HG03439 (cell line): ENCODE measurements around the gene C5orf24.
A peak's percentile ranks its signal among the peaks of the same experiment; 100 is the strongest.
"Not testable (repeated sequence)": the region's sequence is repeated elsewhere in the genome, so short reads cannot be mapped to it uniquely, and the experiment has no call there.

Experiments
- ATAC-seq: cut with Tn5 transposase; IDR thresholded peaks from one replicate; pipeline ENCODE4 v1.9.1; 2021; ENCODE audit warnings: mild to moderate bottlenecking, moderate library complexity; ENCODE audit not compliant: unreplicated experiment

C5orf24 gene

DNA sequence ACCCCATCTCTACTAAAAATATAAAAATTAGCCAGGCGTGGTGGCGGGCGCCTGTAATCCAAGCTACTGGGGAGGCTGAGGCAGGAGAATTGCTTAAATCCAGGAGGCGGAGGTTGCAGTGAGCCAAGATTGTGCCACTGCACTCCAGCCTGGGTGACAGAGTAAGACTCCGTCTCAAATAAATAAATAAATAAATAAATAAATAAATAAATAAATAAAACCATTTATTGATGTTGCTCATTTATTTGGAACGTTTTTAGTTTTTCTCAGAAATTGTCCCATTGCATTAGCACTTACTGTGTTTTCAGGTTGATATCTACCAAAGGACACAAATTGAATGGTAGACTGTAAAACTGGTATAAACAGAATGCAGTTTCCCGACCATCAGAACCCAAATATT, 10.7 kb downstream of the C5orf24 start:
- not testable (repeated sequence) for ATAC-seq

GRCh38 chr5:134857401-134857800, 11.6 kb downstream of the C5orf24 start:
- no peak for ATAC-seq

DNA sequence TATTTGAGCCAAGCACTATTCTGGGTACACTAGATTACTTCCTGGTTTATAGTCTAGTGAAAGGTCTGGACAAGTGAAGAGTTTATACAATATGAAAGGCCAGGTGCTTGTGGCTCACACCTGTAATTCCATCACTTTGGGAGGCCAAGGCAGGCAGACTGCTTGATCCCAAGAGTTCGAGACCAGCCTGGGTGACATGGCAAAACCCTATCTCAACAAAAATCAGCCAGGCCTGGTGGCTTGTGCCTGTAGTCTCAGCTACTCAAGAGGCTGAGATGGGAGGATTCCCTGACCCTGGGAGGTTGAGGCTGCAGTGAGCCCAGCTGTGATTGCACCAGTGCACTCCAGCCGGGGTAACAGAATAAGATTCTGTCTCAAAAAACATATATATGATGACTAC, 18.9 kb downstream of the C5orf24 start:
- ATAC-seq, result no peak

DNA sequence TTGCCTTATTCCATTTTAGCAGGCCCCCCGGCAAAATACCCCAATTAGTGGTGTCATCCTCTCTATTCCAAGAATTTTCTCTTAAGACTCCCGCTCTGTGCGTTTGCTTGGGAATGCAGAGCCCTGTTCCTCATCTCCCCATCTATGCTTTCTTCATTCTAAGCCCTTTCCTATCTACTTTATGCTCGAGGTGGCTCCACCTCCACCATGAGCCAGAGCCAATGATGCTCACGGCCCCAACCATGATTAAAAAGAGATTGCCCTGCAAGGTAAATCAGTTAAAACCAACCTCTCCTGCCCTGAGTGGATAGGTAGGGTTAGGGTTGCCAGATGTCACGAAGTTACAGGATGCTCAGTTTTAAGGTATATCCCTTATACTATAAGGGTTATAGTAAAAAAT, 27.7 kb downstream of the C5orf24 start:
- ATAC-seq, result no peak

DNA sequence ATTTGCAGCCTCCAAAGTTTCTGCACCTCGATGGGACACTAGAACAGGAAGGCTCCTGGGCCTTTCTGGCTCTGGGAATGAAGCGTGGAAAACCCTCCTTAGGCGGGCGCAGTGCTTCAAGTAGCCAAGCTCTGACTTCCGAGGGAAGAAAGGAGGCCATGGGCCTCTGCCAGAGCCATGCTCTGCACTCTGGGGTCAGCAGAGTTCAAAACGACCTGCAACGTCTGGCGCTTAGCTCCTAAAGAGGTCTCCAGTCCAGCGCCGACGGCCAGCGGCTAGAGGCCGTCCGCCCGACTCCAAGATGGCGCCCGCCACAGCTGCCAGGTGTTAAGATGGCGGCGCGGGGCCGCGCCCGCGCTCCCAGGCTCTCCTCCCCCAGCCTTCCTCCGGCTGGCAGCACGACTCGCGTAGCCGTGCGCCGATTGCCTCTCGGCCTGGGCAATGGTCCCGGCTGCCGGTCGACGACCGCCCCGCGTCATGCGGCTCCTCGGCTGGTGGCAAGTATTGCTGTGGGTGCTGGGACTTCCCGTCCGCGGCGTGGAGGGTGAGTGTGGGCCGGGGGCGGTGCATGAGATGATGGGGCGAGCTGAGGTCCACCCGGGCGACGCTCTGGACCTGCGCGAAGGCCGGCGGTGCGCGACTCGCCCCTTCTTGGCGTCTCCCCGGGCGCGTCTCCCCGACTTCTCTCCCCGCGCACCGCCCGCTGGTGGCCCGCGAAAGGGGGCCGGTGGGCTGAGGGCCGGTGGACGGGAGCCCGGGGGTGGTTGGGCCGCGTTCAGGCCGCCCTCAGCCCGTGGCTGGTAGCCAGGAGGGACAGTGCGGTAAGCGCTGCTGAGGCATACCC, 28.4 kb downstream of the C5orf24 start, which contains the start of gene TXNDC15:
TXNDC15 (plus strand) TSS at position 385 of the 844 bp plus-strand sequence; CDS start at position 442, 57 bp downstream.
- peak; percentile 73 for ATAC-seq

- ATAC-seq, result no peak
These were observed 29.3 kb downstream of the C5orf24 start for GRCh38 chr5:134874831-134875655.

- no peak for ATAC-seq
These were observed 31.4 kb downstream of the C5orf24 start for GRCh38 chr5:134877159-134877558.

DNA sequence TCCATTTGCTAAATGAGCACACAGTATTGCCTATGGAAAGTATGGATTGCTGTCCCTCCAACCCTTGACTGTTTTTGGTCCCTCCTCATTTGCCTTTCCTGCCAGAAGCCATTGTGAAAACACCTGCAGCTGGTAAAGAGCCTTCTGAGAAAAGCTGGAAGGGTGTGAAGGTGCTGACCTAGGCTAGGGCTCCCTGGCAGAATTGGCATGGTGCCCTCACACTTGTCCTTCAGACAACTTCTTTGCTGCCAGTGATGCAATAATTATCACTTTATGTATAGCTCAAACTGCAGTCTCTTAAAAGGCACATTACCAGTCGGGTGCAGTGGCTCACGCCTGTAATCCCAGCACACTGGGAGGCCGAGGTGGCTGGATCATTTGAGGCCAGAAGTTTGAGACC, 32.6 kb downstream of the C5orf24 start:
- no peak for ATAC-seq

DNA sequence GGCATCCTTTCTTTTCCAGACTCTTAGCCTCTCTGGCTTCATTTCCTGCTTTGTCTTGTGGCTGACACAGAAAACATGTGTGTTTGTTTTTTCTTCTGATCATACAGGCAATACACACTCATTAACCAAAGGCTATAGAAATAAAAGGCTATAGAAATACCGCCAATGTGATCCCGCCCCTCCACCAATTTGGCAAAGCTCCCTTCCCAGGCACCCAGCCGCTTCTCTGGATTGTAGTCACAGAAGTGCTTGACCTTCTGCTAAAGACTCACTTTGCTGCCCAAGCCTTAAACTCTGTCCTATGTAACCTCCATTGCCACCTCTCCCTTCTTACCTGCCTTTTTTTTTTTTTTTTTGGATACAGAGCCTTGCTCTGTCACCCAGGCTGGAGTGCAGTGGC, 33.7 kb downstream of the C5orf24 start:
- ATAC-seq, result no peak

- ATAC-seq, result not testable (repeated sequence)
These were observed 35.2 kb downstream of the C5orf24 start for GRCh38 chr5:134880937-134881336.

- not testable (repeated sequence) for ATAC-seq
These were observed 35.9 kb downstream of the C5orf24 start for GRCh38 chr5:134881711-134882110.

GRCh38 chr5:134887593-134888159, 41.9 kb downstream of the C5orf24 start:
- ATAC-seq, result no peak

DNA sequence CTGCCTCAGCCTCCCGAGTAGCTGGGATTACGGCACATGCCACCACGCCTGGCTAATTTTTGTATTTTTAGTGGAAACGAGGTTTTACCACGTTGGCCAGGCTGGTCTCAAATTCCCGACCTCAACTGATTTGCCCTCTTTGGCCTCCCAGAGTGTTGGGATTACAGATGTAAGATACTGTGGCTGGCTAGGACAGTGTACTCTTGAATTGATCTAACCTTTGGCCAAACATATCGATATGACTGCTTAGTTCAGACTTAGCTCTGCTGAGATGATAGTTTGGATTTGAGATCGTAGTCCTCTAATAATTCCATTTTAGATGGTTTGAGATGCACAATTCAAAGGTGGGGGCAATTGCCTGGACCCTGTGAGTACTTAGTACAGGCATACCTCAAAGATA, 43.6 kb downstream of the C5orf24 start:
- ATAC-seq, result no peak

DNA sequence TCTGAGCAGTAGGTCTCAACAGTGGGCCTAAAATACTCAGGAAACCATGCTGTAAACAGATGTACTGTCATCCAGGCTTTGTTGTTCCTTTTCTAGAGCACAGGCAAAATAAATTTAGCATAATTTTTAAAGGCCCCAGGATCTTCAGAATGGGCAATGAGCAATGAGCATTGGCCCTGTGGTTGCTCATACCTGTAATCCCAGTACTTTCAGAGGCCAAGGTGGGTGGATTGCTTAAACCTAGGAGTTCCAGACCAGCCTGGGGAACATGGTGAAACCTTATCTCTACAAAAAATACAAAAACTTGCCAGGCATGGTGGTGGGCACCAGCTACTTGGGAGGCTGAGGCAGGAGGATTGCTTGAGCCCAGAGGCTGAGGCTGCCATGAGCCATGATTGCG, 45.7 kb downstream of the C5orf24 start:
- ATAC-seq, result no peak

DNA sequence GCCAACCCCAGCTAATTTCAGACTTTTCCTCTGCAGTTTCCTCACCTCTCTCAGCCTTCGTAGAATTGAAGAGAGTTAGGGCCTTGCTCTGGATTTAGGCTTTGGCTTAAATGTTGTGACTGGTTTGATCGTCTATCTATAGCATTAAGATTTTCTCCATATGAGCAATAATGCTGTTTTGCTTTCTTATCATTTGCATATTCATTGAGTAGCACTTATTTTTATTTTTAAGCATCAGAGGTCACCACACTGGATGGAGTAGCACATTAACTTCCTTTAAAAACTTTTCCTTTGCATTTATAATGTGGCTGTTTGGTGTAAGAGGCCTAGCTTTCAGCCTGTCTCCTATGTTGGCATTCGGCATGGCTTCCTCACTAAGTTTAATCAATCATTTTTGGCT, 46.5 kb downstream of the C5orf24 start:
- no peak for ATAC-seq

DNA sequence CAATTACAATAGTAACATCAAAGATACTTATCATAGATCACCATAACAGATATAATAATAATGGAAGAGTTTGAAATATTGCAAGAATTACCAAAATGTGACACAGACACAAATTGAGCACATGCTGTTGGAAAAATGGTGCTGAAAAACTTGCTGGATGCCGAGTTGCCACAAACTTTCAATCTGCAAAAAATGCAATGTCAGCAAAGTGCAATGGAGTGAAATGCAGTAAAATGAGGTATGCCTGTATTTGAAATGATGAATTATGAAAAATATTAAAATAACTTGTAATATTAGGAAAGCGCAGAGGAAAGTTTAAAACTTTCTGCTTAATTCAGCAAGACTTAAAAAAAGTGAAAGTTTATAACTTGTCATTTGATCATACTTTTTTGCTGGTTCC, 47.2 kb downstream of the C5orf24 start:
- ATAC-seq, result no peak

DNA sequence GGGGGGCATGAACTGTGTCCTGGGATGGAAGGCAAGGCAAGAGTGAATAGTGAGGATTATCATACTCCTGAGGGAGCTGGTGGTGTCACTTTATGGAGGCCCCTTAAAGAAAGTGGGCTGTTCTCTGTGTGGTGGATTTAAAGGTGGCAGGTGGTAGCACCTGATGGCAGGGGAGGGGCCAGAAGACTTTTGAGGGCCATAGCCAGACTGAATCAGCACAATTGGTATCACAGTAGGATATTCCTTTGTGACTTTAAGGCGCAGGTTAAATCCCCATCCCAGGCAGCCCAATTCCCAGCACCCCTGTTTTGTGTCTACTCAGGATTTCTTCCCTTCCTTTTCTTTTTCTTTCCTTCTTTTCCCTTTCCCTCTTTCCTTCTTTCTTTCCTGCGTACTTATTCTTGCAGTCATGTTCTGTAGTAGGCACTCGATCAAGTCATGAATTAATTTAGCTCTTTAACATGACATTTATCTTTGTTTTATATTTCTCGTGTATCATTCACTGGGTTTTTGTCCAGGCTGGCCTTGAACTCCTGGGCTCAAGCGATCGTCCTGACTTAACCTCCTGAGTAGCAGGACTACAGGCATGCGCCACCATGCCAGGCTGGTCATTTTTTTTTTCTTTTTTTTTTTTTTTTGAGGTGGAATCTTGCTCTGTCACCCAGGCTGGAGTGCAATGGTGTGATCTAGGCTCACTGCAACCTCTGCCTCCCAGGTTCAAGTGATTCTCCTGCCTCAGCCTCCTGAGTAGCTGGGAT, 48.2 kb downstream of the C5orf24 start:
- no peak for ATAC-seq

- ATAC-seq, result no peak
These were observed 56.5 kb downstream of the C5orf24 start for GRCh38 chr5:134902071-134902801.

DNA sequence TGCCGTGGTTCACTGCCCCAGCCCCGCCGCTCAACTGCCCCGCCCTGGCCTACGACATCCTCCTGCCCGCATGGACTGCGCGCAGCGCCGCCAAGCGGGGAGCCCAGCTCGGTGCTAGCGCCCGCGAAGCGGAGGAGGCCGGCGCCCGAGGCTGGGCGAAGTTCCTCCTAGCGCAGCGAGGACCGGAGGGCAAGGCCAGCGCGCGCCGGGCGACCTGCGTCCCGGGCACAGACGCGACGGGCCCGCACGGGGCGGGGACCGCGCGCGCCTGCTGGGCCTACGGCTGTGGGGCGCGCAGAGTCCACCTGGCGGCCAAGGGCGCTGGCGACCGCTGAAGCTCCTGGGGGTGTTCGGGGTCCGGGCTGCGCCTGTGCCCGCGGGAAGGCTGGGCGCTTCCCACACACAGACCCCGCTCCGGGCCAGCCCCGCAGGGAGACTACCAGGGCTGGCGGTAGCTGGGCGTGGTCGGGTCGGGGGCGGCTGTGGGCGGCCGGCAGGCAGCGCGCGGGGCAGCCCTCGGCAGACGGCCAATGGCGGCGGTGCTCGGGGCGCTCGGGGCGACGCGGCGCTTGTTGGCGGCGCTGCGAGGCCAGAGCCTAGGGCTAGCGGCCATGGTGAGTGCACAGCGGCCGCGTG, 59.0 kb downstream of the C5orf24 start, which contains the start of gene PCBD2:
PCBD2 (plus strand) TSS at position 522 of the 636 bp plus-strand sequence; CDS start at position 531, 9 bp downstream.
- ATAC-seq, result peak; percentile 76
